Neural cell (in vitro differentiated cells): Measurements from ENCODE around the gene SEMA6A. TPM values are rescaled to one million over a fixed set of nuclear protein-coding genes. Genes with fewer than 3 reads are reported as not detected.

ENCODE experiments used
- H2AFZ ChIP-seq: fragments of 200-600, 300-800 bp; sonication (generic), shearing (Covaris generic); 2 replicates; pipeline ENCODE4 v1.6.0; 2014; ENCODE audit warnings: low read depth, mild to moderate bottlenecking, antibody characterized with exemption, low read length, moderate library complexity
- H3F3A ChIP-seq: fragments of 200-600 bp; shearing (Covaris generic); 2 replicates; pipeline ENCODE4 v1.6.1; 2016; ENCODE audit warnings: mild to moderate bottlenecking, moderate library complexity, mixed read lengths, antibody characterized with exemption, low read length; ENCODE audit not compliant: insufficient read depth, poor library complexity, severe bottlenecking
- H3K27ac ChIP-seq: fragments of 200-600, 300-800 bp; sonication (generic), shearing (Covaris generic); 2 replicates; pipeline ENCODE4 v1.5.1; 2014; ENCODE audit warnings: mild to moderate bottlenecking, low read length, moderate library complexity
- H3K27me3 ChIP-seq: fragments of 300-800, 200-600 bp; sonication (generic), shearing (Covaris generic); 2 replicates; pipeline ENCODE4 v1.6.0; 2014; ENCODE audit warnings: mild to moderate bottlenecking, low read depth, low read length, moderate library complexity; ENCODE audit not compliant: insufficient read depth
- H3K36me3 ChIP-seq: fragments of 300-800, 200-600 bp; sonication (generic), shearing (Covaris generic); 2 replicates; pipeline ENCODE4 v1.5.1; 2014; ENCODE audit warnings: mild to moderate bottlenecking, antibody characterized with exemption, low read length, moderate library complexity; ENCODE audit not compliant: insufficient read depth
- H3K4me2 ChIP-seq: fragments of 300-800, 200-600 bp; sonication (generic), shearing (Covaris generic); 2 replicates; pipeline ENCODE4 v1.6.0; 2014; ENCODE audit warnings: mild to moderate bottlenecking, low read length
- H3K4me3 ChIP-seq: fragments of 300-800, 200-600 bp; sonication (generic), shearing (Covaris generic); 2 replicates; pipeline ENCODE4 v1.5.1; 2014; ENCODE audit warnings: mild to moderate bottlenecking, low read length, moderate library complexity
- H3K79me2 ChIP-seq: fragments of 200-600 bp; shearing (Covaris generic); replicated peaks from 2 replicates; pipeline ENCODE4 v1.6.0; 2014; ENCODE audit warnings: mild to moderate bottlenecking, low read length, moderate library complexity; ENCODE audit not compliant: insufficient read depth
- H3K9ac ChIP-seq: fragments of 300-800, 200-600 bp; sonication (generic), shearing (Covaris generic); 2 replicates; pipeline ENCODE4 v1.6.1; 2016; ENCODE audit warnings: mild to moderate bottlenecking, low read length, mixed read lengths
- H3K9me2 ChIP-seq: fragments of 200-600 bp; shearing (Covaris generic); 2 replicates; pipeline ENCODE4 v1.6.1; 2016; ENCODE audit warnings: mild to moderate bottlenecking, low read length, mixed read lengths; ENCODE audit not compliant: insufficient read depth
- H3K9me3 ChIP-seq: fragments of 200-600, 300-800 bp; sonication (generic), shearing (Covaris generic); 2 replicates; pipeline ENCODE4 v1.6.1; 2016; ENCODE audit warnings: mild to moderate bottlenecking, mixed run types, low read length, moderate library complexity, mixed read lengths
- H4K20me1 ChIP-seq: fragments of 200-600 bp; shearing (Covaris generic); 2 replicates; pipeline ENCODE4 v1.6.1; 2016; ENCODE audit warnings: mild to moderate bottlenecking, mixed run types; ENCODE audit not compliant: insufficient read depth
- CTCF ChIP-seq: fragments of 450-650 bp; IDR thresholded peaks from 2 replicates; pipeline ENCODE4 v1.5.1; 2014; ENCODE audit warnings: antibody characterized with exemption, mild to moderate bottlenecking, moderate library complexity; ENCODE audit not compliant: poor library complexity, severe bottlenecking
- EP300 ChIP-seq: fragments of 450-650 bp; conservative IDR thresholded peaks from 2 replicates; pipeline ENCODE4 v1.6.1; 2014; ENCODE audit warnings: antibody characterized with exemption, mild to moderate bottlenecking, moderate library complexity; ENCODE audit not compliant: poor library complexity, severe bottlenecking
- EZH2 ChIP-seq: fragments of 200-600, 300-800 bp; shearing (Covaris generic), sonication (generic); IDR thresholded peaks from 2 replicates; pipeline ENCODE4 v1.6.1; 2014; ENCODE audit warnings: antibody characterized with exemption, low read length, borderline replicate concordance, mild to moderate bottlenecking; ENCODE audit not compliant: insufficient read depth, poor library complexity, severe bottlenecking
- MXI1 ChIP-seq: fragments of 450-650 bp; conservative IDR thresholded peaks from 2 replicates; pipeline ENCODE4 v1.6.1; 2014; ENCODE audit warnings: antibody characterized with exemption, mild to moderate bottlenecking; ENCODE audit not compliant: poor library complexity, severe bottlenecking
- POLR2AphosphoS5 ChIP-seq: IDR thresholded peaks from 2 replicates; pipeline ENCODE4 v1.6.1; 2012
- RAD21 ChIP-seq: fragments of 450-650 bp; conservative IDR thresholded peaks from 2 replicates; pipeline ENCODE4 v1.6.1; 2014; ENCODE audit warnings: antibody characterized with exemption, mild to moderate bottlenecking, moderate library complexity
- REST ChIP-seq: IDR thresholded peaks from 2 replicates; pipeline ENCODE4 v1.6.1; 2012; ENCODE audit warnings: borderline replicate concordance
- SMC3 ChIP-seq: fragments of 450-650 bp; conservative IDR thresholded peaks from 2 replicates; pipeline ENCODE4 v1.6.1; 2014; ENCODE audit warnings: antibody characterized with exemption, mild to moderate bottlenecking, moderate library complexity; ENCODE audit not compliant: poor library complexity
- TAF1 ChIP-seq: IDR thresholded peaks from 2 replicates; pipeline ENCODE4 v1.6.1; 2012; ENCODE audit warnings: low read depth
- polyA plus RNA-seq: library from polyadenylated mRNA; depleted of rRNA; stranded (reverse); fragments of >200 nt; gene quantifications from 2 replicates; pipeline ENCODE4 v1.2.3, GENCODE V29; 2014

Gene SEMA6A
- polyA plus RNA-seq, 1 donor from 2014 or later, result 6.5 TPM

- no peak for TF ChIP-seq EP300
- TF ChIP-seq RAD21, result no peak
- TF ChIP-seq POLR2AphosphoS5, result no peak
- no peak for TF ChIP-seq SMC3
- TF ChIP-seq MXI1, result no peak
- no peak for TF ChIP-seq TAF1
- no peak for TF ChIP-seq REST
- TF ChIP-seq CTCF, result no peak
- no peak for TF ChIP-seq EZH2
- no peak overlapping the region for H2AFZ ChIP-seq
- H4K20me1 ChIP-seq, result no peaks in the 10 kb centered on the region
- no peak overlapping the region for H3K9ac ChIP-seq
- H3K36me3 ChIP-seq, result no peaks in the 10 kb centered on the region
- H3F3A ChIP-seq, result peaks cover 4% of the 10 kb centered on the region
- no peaks in the 10 kb centered on the region for H3K9me3 ChIP-seq
- peaks cover 73% of the 10 kb centered on the region for H3K79me2 ChIP-seq
- H3K4me2 ChIP-seq, result no peak overlapping the region
- H3K9me2 ChIP-seq, result no peaks in the 10 kb centered on the region
- no peak overlapping the region for H3K4me3 ChIP-seq
- H3K27ac ChIP-seq, result no peak overlapping the region
- H3K27me3 ChIP-seq, result no peaks in the 10 kb centered on the region
Measured at GRCh38 chr5:116564312-116564711, 10.3 kb downstream of the SEMA6A start.

- Histone ChIP-seq H4K20me1 (no peaks in the 10 kb centered on the region), H3K79me2 (peaks cover 72% of the 10 kb centered on the region), H3K27me3 (no peaks in the 10 kb centered on the region), H3K27ac (no peak overlapping the region), H3K9me2 (no peaks in the 10 kb centered on the region), H3K4me2 (no peak overlapping the region), H3K9ac (no peak overlapping the region), H2AFZ (no peak overlapping the region), H3K36me3 (no peaks in the 10 kb centered on the region), H3K4me3 (no peak overlapping the region), H3F3A (peaks cover 4% of the 10 kb centered on the region), H3K9me3 (no peaks in the 10 kb centered on the region)
- TF ChIP-seq EP300 (no peak), SMC3 (no peak), EZH2 (no peak), POLR2AphosphoS5 (no peak), REST (no peak), CTCF (no peak), MXI1 (no peak), TAF1 (no peak), RAD21 (no peak)
Measured at GRCh38 chr5:116563736-116564308, 10.8 kb downstream of the SEMA6A start.
